Measurements from ENCODE around the gene IGSF21.

IGSF21 gene

GRCh38 chr1:18239671-18240070 is 132.1 kb downstream of the IGSF21 start:
- H3K36me3 ChIP-seq (ENCODE audit: insufficient read depth, low read length), result no peaks in the 10 kb centered on the region
- H3K4me2 ChIP-seq (ENCODE audit: low read length), result no peak overlapping the region
- no peak overlapping the region for H2AFZ ChIP-seq (ENCODE audit: low read length)
- H3K9ac ChIP-seq (ENCODE audit: low read length), result no peak overlapping the region
- H4K20me1 ChIP-seq (ENCODE audit: insufficient read depth, low read length), result no peaks in the 10 kb centered on the region
- no peaks in the 10 kb centered on the region for H3F3A ChIP-seq (ENCODE audit: insufficient read depth, low read length)
- no peaks in the 10 kb centered on the region for H3K27me3 ChIP-seq (ENCODE audit: insufficient read depth, low read length)
- H3K9me2 ChIP-seq (ENCODE audit: low read depth, low read length), result no peaks in the 10 kb centered on the region
- H3K79me2 ChIP-seq (ENCODE audit: insufficient read depth, low read length), result no peaks in the 10 kb centered on the region
- no peaks in the 10 kb centered on the region for H3K9me3 ChIP-seq (ENCODE audit: low read length)
- TF ChIP-seq EZH2 (IDR thresholded peaks at IDR 0.05; ENCODE audit: borderline replicate concordance, low read length), result no peak
- TF ChIP-seq, protein P1, sequence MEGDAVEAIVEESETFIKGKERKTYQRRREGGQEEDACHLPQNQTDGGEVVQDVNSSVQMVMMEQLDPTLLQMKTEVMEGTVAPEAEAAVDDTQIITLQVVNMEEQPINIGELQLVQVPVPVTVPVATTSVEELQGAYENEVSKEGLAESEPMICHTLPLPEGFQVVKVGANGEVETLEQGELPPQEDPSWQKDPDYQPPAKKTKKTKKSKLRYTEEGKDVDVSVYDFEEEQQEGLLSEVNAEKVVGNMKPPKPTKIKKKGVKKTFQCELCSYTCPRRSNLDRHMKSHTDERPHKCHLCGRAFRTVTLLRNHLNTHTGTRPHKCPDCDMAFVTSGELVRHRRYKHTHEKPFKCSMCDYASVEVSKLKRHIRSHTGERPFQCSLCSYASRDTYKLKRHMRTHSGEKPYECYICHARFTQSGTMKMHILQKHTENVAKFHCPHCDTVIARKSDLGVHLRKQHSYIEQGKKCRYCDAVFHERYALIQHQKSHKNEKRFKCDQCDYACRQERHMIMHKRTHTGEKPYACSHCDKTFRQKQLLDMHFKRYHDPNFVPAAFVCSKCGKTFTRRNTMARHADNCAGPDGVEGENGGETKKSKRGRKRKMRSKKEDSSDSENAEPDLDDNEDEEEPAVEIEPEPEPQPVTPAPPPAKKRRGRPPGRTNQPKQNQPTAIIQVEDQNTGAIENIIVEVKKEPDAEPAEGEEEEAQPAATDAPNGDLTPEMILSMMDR (IDR thresholded peaks at IDR 0.05; ENCODE audit: low read length), result no peak
- H3K4me3 ChIP-seq (ENCODE audit: low read depth, low read length, poor library complexity, severe bottlenecking), result no peak overlapping the region
- no peak overlapping the region for H3K27ac ChIP-seq (ENCODE audit: low read depth, low read length, poor library complexity, severe bottlenecking)
- H3K4me1 ChIP-seq (ENCODE audit: insufficient read depth, low read length, severe bottlenecking), result no peaks in the 10 kb centered on the region

DNA sequence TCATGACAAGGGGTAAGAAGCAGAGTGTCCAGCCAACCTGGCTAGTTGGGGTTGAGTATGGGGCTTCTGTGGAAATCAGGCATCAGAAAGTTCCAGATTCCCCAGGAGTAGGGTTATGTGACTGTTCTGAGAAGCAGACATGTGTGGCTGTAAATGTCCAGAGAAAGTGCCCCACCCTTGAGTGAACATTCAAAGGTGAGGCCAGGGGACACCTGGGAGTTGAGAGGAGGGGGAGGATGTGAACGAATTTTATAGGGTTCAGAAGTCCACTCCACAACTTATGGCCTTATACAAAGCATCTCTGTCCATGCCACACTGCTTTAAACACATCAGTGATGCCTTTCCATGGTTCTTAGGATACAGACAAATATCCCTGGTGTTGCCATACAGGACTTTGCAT is 133.3 kb downstream of the IGSF21 start:
- H3K79me2 ChIP-seq (ENCODE audit: insufficient read depth, low read length), result no peaks in the 10 kb centered on the region
- no peak overlapping the region for H2AFZ ChIP-seq (ENCODE audit: low read length)
- H3K36me3 ChIP-seq (ENCODE audit: insufficient read depth, low read length), result no peaks in the 10 kb centered on the region
- no peaks in the 10 kb centered on the region for H3K4me1 ChIP-seq (ENCODE audit: insufficient read depth, low read length, severe bottlenecking)
- H3K27me3 ChIP-seq (ENCODE audit: insufficient read depth, low read length), result no peaks in the 10 kb centered on the region
- H3K9ac ChIP-seq (ENCODE audit: low read length), result no peak overlapping the region
- H3K9me3 ChIP-seq (ENCODE audit: low read length), result no peaks in the 10 kb centered on the region
- TF ChIP-seq, protein P1 (IDR thresholded peaks at IDR 0.05; ENCODE audit: low read length), result no peak
- TF ChIP-seq EZH2 (IDR thresholded peaks at IDR 0.05; ENCODE audit: borderline replicate concordance, low read length), result no peak
- no peak overlapping the region for H3K4me2 ChIP-seq (ENCODE audit: low read length)
- no peaks in the 10 kb centered on the region for H4K20me1 ChIP-seq (ENCODE audit: insufficient read depth, low read length)
- no peaks in the 10 kb centered on the region for H3K9me2 ChIP-seq (ENCODE audit: low read depth, low read length)
- H3K4me3 ChIP-seq (ENCODE audit: low read depth, low read length, poor library complexity, severe bottlenecking), result no peak overlapping the region
- H3F3A ChIP-seq (ENCODE audit: insufficient read depth, low read length), result no peaks in the 10 kb centered on the region
- no peak overlapping the region for H3K27ac ChIP-seq (ENCODE audit: low read depth, low read length, poor library complexity, severe bottlenecking)

- Histone ChIP-seq H3K4me2 (ENCODE audit: low read length) (no peak overlapping the region), H3K36me3 (ENCODE audit: insufficient read depth, low read length) (no peaks in the 10 kb centered on the region), H3K4me1 (ENCODE audit: insufficient read depth, low read length, severe bottlenecking) (no peaks in the 10 kb centered on the region), H3K27me3 (ENCODE audit: insufficient read depth, low read length) (no peaks in the 10 kb centered on the region), H3K9me2 (ENCODE audit: low read depth, low read length) (no peaks in the 10 kb centered on the region), H4K20me1 (ENCODE audit: insufficient read depth, low read length) (no peaks in the 10 kb centered on the region), H3K79me2 (ENCODE audit: insufficient read depth, low read length) (no peaks in the 10 kb centered on the region), H3K4me3 (ENCODE audit: low read depth, low read length, poor library complexity, severe bottlenecking) (no peak overlapping the region), H2AFZ (ENCODE audit: low read length) (no peak overlapping the region), H3K9me3 (ENCODE audit: low read length) (no peaks in the 10 kb centered on the region), H3F3A (ENCODE audit: insufficient read depth, low read length) (no peaks in the 10 kb centered on the region), H3K27ac (ENCODE audit: low read depth, low read length, poor library complexity, severe bottlenecking) (no peak overlapping the region), H3K9ac (ENCODE audit: low read length) (no peak overlapping the region)
- TF ChIP-seq, protein P1 (IDR thresholded peaks at IDR 0.05; ENCODE audit: low read length), result no peak
- no peak for TF ChIP-seq EZH2 (IDR thresholded peaks at IDR 0.05; ENCODE audit: borderline replicate concordance, low read length)
Observed at GRCh38 chr1:18241891-18242290, 134.3 kb downstream of the IGSF21 start.

Measured in OCI-LY1 (cell line).